GM19463 (cell line): ENCODE data around the gene PDGFC.

Source experiments
- ATAC-seq: cut with Tn5 transposase; IDR thresholded peaks from one replicate; pipeline ENCODE4 v1.9.1; 2021; ENCODE audit warnings: mild to moderate bottlenecking, moderate library complexity; ENCODE audit not compliant: unreplicated experiment

The PDGFC gene

DNA sequence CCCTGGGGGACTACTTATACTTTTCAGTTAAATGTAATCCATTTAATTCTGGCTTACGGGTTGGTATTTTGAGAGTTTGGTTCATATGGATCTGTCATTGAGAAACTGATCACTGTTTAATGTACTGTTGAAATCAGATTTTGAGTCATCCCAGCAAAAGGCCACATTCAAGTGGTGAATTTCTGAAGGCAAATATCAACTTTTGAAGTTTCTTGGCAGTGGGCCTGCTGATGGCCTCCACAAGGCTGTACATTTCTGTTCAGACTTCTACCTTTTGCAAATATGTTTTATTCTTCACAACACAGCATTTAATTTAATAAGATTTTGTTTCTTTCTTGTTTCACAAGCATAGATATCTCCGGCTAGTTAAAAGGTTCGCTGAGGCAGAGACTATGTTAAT lies 138.7 kb downstream of the PDGFC start:
- ATAC-seq = no peak

DNA sequence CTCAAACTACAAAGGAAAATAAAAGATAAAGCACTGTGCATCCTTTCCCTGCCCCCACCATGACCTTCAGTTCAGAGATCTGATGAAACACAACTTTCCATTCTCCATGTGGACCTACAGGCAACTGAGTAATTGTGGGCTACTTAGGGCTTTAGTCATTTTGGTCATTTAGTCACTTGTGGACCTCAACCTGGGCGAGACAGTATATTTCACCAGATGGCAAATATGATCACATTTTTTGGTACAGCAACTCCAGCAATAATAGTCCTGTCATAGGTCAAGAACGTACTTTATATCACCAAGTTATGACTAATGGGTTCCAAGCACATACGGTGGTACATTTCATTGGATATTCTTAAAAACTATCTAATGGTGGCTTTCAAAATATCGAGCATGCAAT lies 141.2 kb downstream of the PDGFC start:
- no peak for ATAC-seq

DNA sequence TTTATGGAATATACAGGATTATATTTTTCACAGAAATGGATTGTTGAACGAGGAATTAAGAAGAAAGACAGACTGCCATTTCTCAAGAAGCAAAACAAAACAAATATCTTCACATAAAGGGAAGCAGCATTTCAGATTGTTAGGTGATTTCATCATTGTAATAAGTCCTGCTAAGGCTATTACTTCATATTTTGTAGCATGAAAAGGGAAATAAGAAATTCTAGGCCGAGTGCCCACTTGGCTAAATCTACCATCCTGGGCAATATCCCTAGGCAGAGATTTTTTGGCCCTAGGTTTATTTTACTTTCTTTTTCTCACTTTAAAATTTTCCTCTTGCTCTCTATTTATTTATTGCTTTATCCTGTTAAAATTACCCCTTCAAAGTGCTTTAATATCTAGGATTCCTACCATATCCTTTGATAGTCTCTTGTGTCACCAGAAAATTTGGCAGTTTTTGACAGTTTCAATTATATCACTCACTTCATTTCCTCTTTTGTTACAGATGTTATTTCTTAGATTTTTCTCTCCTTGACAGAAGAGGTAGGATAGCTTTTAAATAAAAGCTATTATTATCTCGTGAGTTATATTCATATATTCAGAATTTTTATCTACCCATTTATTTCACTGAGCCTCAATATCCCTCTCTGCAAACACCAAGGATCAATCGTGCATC lies 142.3 kb downstream of the PDGFC start:
- no peak for ATAC-seq

DNA sequence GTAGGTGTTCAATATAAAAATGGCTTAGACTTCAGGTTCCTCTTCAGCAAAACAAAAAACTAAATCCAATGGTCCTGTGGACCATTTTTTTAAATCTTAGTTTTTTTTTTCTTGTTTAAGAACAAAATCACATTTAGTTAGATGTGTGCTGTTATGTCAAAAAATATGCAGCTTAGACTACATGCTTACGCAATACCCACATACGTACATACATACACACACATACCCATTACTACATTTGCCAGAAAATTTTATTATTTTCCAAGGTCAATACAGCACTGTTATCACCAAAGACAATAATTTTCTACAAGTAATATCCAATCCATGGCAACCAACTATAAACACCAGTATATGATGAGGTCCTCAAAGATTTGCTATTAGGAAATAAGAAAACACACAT lies 144.1 kb downstream of the PDGFC start:
- ATAC-seq = no peak

DNA sequence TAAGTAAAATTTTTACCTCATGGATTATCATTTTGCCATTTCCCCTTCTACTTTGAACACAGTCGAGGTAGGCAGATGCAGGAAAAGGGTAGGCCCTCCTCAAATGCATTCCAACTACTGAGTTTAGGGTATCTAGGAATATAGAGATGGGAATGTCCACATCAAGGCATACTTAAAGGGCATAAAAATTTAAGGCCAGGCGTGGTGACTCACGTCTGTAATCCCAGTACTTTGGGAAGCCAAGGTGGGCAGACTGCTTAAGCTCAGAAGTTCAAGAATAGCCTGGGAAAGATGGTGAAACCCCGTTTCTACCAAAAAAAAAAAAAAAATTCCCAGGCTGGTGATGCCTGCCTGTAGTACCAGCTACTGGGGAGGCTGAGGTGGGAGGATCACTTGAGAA lies 146.5 kb downstream of the PDGFC start:
- ATAC-seq = no peak

DNA sequence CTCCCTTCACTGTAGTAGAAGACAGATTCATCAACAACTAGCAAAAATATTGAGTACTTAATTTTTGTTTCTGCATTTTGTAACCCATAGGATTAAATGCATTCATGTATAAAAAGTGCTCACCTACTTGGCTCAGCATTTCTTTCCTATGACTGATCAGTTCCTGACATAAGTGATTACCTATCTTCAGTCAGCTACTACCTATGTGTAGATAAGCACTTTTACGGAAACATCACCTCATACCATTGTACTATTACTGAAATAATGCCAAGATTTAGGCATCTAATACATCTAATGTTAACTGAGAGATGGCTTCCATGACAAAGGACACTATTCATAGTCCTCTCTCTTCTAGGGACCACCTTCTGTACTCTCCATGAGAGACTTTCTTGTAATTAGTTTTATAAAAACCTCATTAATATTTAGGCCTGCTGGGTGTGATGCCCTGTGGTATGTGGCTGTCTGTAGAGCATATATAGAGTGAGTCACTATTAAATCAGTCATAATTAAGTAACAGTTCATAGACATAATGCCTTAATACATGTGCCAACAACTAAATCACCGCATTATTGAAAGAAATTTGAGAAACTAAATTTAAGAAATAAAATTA lies 147.0 kb downstream of the PDGFC start:
- ATAC-seq = no peak

DNA sequence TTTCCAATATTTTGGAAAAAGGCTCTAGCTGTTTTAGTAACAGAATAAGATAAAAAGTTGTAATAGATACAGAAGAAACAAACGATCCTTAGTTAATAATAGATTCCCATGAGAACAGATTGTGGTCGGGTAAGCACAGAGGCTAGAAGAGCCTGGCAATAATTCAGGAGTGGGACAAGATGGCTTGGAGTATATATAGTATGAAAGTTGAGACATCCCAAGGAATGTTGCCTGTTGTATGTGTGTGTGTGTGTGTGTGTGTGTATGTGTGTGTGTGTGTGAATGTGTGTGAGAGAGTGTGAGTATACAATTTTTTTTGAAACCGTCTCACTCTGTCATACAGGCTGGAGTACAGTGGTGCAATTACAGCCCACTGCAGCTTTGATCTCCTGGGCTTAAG lies 150.7 kb downstream of the PDGFC start:
- no peak for ATAC-seq

DNA sequence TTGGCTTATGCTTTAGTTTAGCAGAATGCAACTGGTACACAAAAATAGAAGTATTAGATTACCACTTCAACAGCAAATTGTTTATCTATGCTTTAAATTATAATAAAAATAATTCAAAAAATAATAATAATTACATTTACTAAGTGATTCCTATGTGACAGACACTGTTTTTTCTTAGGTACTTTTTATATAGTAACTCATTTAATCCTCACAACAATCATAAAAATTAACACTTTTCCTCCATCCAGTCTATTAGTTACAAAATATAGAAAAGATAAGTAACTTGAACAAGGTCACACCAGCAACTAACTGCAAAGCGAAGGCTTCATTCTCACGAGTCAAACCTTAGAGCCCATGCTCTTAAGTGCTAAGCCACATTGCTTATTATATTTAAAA lies 155.2 kb downstream of the PDGFC start:
- no peak for ATAC-seq

DNA sequence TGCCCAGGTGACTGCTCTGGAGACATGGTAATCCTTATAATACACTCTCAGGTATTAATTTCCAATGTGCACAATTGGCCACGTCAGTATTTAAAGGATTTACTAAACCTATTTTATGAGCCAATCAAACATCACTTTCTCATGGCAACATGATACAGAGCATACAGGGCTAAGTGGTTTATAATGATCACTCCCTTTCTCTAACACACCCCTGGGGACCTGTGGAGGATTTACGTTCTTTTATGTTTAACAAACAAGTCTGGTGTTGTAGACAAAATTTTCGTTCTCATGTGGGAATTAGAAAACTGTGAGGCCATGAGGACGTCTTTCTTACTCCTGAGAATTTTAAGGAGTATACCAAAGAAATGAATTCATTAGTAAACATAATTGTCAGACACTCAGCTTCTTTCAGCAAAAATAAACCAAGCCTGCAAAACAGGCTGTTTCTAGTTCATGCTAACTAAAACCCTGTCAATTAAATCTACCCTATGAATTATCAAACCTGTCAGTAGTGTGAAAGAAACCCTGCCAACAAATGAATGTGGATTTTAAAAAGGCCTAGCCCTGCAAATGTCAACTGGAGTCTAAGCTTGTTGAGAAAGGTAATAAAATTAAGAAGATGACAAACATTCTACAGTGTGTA lies 155.8 kb downstream of the PDGFC start:
- no peak for ATAC-seq

DNA sequence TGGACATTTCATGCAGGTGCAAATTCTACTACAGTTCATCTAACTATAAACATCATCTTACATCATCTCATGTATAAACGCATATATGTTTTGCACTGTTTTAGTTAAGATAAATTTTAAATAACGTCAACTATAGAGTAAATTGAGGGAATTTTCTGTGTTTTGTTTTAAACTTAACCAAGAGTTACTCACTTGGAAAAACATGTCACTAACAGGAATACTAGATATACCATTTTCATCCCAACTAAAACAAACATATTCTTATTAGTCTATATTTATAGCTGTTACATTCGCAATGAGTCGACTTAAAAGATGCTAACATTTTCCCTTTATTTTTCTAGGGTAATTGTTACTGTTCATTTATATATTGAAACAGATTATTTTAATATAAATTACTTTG lies 159.6 kb downstream of the PDGFC start:
- ATAC-seq = no peak

DNA sequence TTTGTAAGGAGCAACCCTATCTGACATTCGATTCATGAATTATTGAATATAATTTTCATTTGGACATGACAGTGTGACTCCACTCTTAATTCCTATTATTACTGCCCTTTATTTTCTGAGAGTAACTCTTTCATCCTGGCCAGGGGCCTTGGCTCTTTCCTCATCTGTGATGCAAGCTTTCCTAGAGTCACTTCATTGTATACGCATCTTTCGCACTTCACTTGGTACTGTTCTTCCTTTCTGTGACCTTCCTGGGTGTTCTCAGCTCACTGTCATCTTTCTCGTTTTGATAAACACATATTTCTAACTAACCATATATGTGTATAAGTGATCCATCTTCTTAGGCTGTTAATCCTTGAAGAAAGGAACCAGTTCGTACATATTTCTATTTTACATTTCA lies 160.3 kb downstream of the PDGFC start:
- ATAC-seq = no peak

DNA sequence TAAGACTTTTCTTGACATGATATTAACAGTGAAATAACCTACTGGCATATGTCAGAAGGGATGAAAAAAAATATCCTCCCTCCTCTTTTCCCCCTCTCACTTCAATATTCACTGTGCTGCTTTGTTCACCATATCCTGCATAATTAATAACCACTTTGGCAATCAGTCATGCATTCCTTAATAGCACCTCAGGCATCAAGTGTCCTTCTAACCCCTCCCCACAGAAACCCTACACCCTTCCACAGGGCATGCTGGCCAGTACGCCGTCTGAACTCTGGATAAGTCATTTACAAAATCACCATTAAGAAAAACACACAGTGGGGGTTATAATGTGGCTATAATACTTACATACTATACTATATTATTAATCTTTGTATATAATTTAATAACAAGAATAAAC lies 165.9 kb downstream of the PDGFC start:
- no peak for ATAC-seq

DNA sequence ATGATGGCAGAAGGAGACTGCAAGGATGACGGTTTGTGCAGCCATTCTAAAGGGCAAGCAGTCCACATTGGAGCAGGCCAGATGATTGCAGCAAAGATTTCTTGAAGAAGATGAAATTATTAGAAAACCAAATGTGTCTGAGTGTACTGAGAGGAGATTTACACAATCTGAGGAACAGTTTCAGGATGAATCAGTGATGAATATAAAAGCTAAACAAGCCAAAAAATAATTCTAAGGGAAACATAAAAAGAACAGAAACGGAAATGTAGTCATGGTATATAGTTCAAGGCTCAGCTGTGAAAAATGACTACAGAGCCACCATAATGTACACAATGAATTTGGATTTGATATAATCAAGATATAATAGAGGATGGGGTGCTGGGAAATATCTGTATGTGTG lies 168.5 kb downstream of the PDGFC start:
- no peak for ATAC-seq

DNA sequence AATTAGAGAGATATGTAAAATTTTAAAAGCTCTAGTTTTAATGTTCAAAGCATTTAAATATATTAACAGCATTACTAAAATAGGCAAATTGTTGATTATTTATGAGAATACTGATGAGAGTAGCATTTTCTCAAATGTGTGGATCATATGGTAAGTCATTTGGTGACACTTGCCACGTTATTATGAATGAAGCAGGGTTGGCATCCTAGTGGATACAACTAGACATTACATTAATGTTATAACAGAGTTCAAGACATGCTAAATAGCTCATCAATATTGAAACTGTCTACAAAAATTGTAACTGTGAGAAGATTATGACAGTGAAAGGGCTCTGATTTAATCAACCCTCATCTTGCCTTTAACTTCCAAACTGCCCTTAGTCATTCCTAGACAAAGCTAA lies 171.1 kb downstream of the PDGFC start:
- no peak for ATAC-seq

DNA sequence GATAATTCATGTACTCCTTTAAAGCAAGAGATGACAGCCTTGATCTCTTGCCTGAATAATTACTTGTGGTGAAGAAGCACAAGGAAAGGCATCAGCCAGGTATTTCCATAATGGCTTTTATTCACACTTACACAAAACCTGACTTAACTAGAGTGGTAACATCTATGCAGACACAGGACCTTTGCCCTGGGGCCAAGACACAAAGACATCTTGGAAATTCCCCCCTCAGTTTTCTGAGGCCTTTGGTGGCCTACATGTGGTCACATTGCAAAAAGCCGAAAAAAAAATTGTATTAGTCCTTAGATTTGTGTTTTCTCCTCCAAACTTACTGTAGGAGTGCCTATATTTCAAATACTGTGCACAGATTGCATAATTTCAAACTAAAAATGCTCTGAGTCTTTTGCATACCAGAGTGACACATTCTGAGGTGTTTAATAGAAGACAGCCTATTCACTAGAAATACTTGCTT lies 172.4 kb downstream of the PDGFC start:
- ATAC-seq = peak; percentile 51

DNA sequence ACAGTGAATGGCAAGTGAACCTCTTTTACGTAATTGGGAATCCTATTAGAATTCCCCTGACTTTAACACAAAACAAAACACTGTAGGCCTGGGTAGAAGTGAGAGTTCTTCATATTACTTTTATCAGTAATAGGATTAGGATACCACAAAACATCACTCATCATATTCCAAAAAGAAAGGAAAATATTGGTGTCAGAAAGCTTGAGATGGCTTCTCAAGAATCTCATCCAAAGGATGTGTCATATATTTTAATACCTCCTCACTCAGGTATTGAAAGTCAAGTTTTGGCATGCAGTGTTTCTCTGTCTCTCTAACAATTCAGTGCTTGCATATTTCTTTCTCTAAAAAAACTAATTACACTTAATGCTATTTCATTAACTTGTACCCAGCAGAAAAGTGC lies 173.2 kb downstream of the PDGFC start:
- ATAC-seq = no peak

DNA sequence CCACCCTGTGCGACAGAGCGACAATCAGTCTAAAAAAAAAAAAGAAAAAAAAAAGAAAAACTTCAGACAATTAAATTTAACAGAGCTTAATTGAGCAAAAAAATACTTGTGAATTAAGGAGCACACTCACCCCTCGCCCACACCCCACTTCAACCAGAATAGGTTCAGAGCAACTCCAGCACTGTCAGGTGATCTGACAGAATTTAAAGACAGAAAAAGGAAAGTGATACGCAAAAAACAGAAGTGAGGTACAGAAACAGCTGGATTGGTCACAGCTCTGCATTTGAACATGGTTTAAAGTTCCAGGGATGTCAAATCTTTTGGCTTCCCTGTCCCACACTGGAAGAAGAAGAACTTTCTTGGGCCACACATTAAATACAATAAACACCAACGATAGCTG lies 174.4 kb downstream of the PDGFC start:
- no peak for ATAC-seq

DNA sequence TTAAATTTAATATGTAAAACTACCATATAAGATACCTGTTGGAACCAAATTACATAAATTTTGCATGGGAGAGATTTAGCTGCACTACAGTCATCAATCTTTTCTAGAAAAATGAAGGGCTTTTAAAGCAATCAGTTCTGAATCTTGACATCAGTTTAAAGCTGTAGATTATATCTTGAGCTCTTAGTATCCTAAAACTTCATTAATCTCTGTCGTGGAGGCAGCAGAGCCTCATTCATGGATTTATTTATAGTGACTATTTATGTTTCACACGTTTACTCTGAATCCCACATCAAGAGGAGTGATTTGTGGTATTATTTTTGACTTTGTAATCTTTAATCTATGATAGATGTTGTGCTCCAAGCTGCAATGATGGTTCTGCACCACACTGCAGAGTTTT lies 175.9 kb downstream of the PDGFC start:
- no peak for ATAC-seq

DNA sequence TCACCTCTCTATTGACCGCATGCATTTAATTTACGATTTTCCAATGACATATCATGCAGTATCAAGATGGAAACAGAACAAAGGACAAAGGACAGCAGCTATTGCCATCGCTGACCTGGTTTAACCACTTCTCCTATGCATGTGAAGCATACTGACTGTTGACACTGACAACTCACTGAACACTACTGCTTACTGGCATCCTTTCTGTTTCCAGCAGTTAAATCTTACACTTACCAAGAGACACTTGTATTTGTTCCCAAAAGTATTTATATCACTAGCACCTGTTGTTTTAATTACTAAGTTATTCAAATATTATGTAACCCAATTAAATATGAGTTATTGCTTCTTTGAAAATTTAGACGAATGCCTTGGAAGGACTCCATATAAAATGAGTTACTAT lies 176.7 kb downstream of the PDGFC start:
- ATAC-seq = no peak

DNA sequence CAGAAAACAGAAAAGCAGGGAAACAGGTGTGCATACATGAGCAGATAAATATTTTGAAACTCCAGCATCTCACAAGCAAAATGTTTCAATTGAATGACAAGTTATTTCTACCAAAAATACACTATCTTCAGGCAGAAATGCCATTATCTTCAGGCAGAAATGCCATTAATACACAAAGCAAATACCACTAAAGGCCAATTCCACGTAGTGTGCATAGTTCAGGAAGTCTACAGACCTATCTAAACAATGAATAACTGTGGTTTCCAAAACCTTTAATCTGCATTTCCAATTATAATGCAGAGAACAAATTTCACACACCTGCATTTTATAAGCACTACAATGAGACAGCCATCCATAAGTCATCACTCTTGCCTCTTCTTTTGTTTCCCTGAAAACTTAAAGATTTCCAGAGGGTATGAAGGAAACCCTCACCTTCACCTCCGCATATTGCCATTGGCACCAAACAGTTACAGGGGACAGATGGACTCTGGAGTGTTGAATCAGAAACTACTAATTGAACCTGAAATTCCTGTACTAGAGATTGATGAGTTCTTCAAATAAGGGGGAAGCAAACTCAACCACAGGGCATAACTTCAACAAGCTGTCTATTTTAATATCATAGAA lies 179.0 kb downstream of the PDGFC start:
- no peak for ATAC-seq

DNA sequence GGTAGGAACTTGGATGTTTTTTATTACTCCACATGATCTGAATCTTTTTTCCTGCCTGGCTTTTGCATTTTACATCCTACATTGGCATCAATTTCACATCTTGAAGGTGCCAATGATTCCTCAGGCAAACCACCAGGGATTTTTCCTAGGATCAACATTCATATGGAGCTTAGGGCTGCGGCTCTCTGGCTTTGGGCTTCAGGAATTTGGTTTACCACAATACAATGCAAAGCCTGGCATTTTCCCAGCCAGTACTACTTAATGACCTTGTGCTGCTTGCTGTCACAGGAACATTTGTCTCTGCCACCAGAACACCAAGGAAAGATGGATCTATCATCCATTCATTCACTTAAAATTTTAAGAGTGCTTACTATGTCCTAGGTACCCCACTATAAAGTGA lies 180.7 kb downstream of the PDGFC start:
- no peak for ATAC-seq

DNA sequence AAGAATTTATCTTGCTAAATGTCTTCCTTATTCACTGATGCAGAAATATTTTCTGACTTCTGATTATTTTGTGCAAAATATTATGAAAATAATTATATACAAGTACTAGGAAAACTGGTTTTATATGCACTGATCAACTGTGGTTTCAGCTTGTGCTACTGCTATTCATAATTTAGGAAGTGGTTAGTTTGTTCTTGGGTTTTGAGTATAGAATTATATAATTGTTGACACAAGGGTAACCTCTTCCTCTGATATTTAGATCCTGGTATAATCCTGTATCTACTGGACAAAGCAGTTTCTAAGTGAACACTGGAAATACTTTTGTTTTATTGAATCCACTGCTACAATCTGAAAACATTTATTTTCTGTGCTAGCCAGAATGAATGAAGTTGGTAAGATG lies 182.8 kb downstream of the PDGFC start:
- no peak for ATAC-seq
